Peyer's patch (tissue), 4 donors: ENCODE results near the gene KIRREL3. TPM values are rescaled to one million over a fixed set of nuclear protein-coding genes. Genes with fewer than 3 reads are reported as not detected.

ENCODE experiments used
- DNase-seq, 3 donors: peaks; one replicate each; pipeline ENCODE4 v3.0.0-alpha.2; 2017 to 2019
- H3K27ac ChIP-seq, 4 donors: fragments of 200-600 bp; sonication (generic); one replicate each; pipeline ENCODE4 v1.5.1; 2016 to 2019
- H3K27me3 ChIP-seq, 2 donors: fragments of 200-600 bp; sonication (generic); one replicate each; pipeline ENCODE4 v1.5.1; 2019
- H3K36me3 ChIP-seq, 3 donors: fragments of 200-600 bp; sonication (generic); one replicate each; pipeline ENCODE4 v1.5.1; 2016 to 2019
- H3K4me1 ChIP-seq, 4 donors: fragments of 200-600 bp; sonication (generic); one replicate each; pipeline ENCODE4 v1.5.1; 2016 to 2019
- H3K4me3 ChIP-seq, 4 donors: fragments of 200-600 bp; sonication (generic); 1 replicate in 3 of 4; 2 replicates in 1 of 4; pipeline ENCODE4 v1.5.1; 2016 to 2019; ENCODE audit warnings: mild to moderate bottlenecking in 1 of 4
- H3K9me3 ChIP-seq, 4 donors: fragments of 200-600 bp; sonication (generic); one replicate each; pipeline ENCODE4 v1.5.1; 2016 to 2019; ENCODE audit warnings: mild to moderate bottlenecking in 1 of 4
- CTCF ChIP-seq, 6 experiments: fragments of 450-650 bp in 4 of 6; fragments of 200-600 bp in 2 of 6; sonication (generic) in 1 of 6; IDR thresholded peaks; one replicate each; pipeline ENCODE4 v1.5.1; 2017 to 2019; ENCODE audit warnings: antibody characterized with exemption in 6 of 6, mild to moderate bottlenecking in 3 of 6, moderate library complexity in 1 of 6
- POLR2A ChIP-seq, 2 donors: fragments of 450-650 bp; IDR thresholded peaks; one replicate each; pipeline ENCODE4 v1.5.1; 2017; ENCODE audit warnings: antibody characterized with exemption in 2 of 2, mild to moderate bottlenecking in 2 of 2, moderate library complexity in 2 of 2
- total RNA-seq, 4 donors: library from RNA; depleted of rRNA; stranded (reverse); fragments of >200 nt; gene quantifications; one replicate each; pipeline ENCODE4 v1.1.0, GENCODE V29; 2016

The KIRREL3 gene
- total RNA-seq, 4 donors from 2014 or later: 0.83 TPM; not detected in 3

- DNase-seq: no peak
- H3K36me3 ChIP-seq: no peaks in the 10 kb centered on the region
- H3K4me3 ChIP-seq: no peak overlapping the region
- no peaks in the 10 kb centered on the region for H3K4me1 ChIP-seq
- H3K9me3 ChIP-seq: no peaks in the 10 kb centered on the region
- no peak overlapping the region for H3K27ac ChIP-seq
- no peak for TF ChIP-seq CTCF (IDR thresholded peaks at IDR 0.05)
- no peak for TF ChIP-seq POLR2A (IDR thresholded peaks at IDR 0.05)
- no peaks in the 10 kb centered on the region for H3K27me3 ChIP-seq
These were observed 71.2 kb downstream of the KIRREL3 start for GRCh38 chr11:126929179-126930061.

GRCh38 chr11:126927623-126928022 lies 72.9 kb downstream of the KIRREL3 start:
- H3K27me3 ChIP-seq: no peaks in the 10 kb centered on the region
- H3K4me3 ChIP-seq: no peak overlapping the region
- H3K4me1 ChIP-seq: no peaks in the 10 kb centered on the region
- H3K9me3 ChIP-seq: no peaks in the 10 kb centered on the region
- no peaks in the 10 kb centered on the region for H3K36me3 ChIP-seq
- DNase-seq: no peak
- no peak overlapping the region for H3K27ac ChIP-seq
- TF ChIP-seq CTCF (IDR thresholded peaks at IDR 0.05) (no peak), POLR2A (IDR thresholded peaks at IDR 0.05) (no peak)

GRCh38 chr11:126926376-126926791 lies 74.2 kb downstream of the KIRREL3 start:
- Histone ChIP-seq H3K9me3 (no peaks in the 10 kb centered on the region), H3K36me3 (no peaks in the 10 kb centered on the region), H3K27ac (no peak overlapping the region), H3K4me1 (no peaks in the 10 kb centered on the region), H3K4me3 (no peak overlapping the region), H3K27me3 (no peaks in the 10 kb centered on the region)
- TF ChIP-seq POLR2A (IDR thresholded peaks at IDR 0.05): no peak
- no peak for TF ChIP-seq CTCF (IDR thresholded peaks at IDR 0.05)
- DNase-seq: no peak

- Histone ChIP-seq H3K4me3 (no peak overlapping the region), H3K27ac (no peak overlapping the region), H3K36me3 (no peaks in the 10 kb centered on the region), H3K9me3 (no peaks in the 10 kb centered on the region), H3K27me3 (no peaks in the 10 kb centered on the region), H3K4me1 (no peaks in the 10 kb centered on the region)
- no peak for TF ChIP-seq POLR2A (IDR thresholded peaks at IDR 0.05)
- no peak for TF ChIP-seq CTCF (IDR thresholded peaks at IDR 0.05)
- DNase-seq: no peak
These were observed 75.1 kb downstream of the KIRREL3 start for GRCh38 chr11:126925321-126926093.

- no peaks in the 10 kb centered on the region for H3K4me1 ChIP-seq
- no peaks in the 10 kb centered on the region for H3K36me3 ChIP-seq
- no peaks in the 10 kb centered on the region for H3K9me3 ChIP-seq
- H3K27me3 ChIP-seq: no peaks in the 10 kb centered on the region
- no peak overlapping the region for H3K27ac ChIP-seq
- TF ChIP-seq POLR2A (IDR thresholded peaks at IDR 0.05) (no peak), CTCF (IDR thresholded peaks at IDR 0.05) (no peak)
- DNase-seq: no peak
- no peak overlapping the region for H3K4me3 ChIP-seq
These were observed 76.1 kb downstream of the KIRREL3 start for GRCh38 chr11:126924376-126925040.
